GM19372 (cell line): ENCODE measurements around the gene PXMP4.

ENCODE experiments used
- ATAC-seq: cut with Tn5 transposase; IDR thresholded peaks from one replicate; pipeline ENCODE4 v1.9.1; 2021; ENCODE audit warnings: mild to moderate bottlenecking, low read depth, moderate library complexity; ENCODE audit not compliant: unreplicated experiment

Gene PXMP4

DNA sequence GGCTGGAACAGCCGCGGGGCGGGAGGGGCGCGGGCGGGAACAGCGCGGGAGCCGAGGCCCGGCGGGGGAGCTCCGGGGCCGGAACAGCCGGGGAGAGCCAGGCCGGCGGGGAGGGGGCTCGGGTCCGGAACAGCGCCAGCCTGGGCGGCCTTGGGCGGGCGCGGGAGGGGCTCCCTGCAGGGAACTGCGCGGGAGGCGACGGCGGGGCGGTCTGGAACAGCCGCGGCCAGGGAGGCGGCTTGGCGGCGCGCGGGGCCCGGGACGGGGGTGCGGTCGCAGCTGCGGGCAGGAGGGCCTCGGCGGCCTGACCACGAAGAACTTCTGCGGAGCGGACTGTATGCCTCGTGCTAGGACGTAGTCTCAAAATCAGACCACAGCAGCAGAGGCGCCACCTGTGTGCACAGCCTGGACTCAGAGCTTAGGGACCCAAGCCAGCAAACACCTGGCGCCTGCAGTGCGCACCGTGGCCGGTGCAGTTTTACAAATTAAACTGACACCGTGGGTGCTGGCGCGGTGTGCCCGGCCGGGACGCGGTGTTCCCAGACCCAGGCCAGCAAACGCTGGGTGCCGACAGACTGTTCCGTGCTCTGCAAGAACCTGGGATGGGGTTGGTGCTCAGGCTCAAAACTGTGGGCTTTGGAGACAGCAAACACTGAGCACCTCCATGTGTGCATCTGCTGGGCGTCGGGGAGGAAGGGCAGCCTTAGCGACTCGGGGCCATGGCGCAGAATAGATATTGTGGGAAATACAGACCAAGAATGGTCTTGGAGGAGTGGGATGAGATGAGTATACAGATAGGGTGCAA, 12.3 kb upstream of the PXMP4 start:
- peak; percentile 36 for ATAC-seq

DNA sequence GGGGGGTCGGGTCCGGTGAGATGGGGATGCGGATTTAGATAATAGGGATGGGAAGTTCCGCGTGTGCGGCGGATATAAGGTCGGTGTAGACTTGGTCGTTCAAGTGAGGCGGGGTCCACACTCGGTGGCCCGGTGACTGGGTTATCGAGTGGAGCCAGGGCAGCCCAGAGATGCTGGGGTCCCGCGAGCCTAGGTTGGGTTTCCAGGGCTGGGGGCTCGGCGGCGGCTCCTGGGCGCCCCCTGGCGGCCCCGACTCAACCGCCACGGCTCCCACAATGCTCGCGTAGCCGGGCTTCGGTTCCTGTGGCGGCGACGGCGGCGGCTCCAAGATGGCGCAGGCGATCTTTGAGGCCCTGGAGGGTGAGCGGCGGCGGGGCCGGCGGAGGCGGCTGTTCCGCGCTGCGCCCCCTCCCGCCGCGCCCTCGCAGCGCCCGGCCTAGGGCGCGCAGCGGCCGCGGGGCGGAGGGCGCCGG, 11.6 kb upstream of the PXMP4 start, which contains the start of gene ZNF341:
Gene ZNF341, plus strand, starts transcription at position 304 of the 473 bp plus-strand sequence. Its CDS starts 26 bp downstream, at position 330.
- ATAC-seq: peak; percentile 84

DNA sequence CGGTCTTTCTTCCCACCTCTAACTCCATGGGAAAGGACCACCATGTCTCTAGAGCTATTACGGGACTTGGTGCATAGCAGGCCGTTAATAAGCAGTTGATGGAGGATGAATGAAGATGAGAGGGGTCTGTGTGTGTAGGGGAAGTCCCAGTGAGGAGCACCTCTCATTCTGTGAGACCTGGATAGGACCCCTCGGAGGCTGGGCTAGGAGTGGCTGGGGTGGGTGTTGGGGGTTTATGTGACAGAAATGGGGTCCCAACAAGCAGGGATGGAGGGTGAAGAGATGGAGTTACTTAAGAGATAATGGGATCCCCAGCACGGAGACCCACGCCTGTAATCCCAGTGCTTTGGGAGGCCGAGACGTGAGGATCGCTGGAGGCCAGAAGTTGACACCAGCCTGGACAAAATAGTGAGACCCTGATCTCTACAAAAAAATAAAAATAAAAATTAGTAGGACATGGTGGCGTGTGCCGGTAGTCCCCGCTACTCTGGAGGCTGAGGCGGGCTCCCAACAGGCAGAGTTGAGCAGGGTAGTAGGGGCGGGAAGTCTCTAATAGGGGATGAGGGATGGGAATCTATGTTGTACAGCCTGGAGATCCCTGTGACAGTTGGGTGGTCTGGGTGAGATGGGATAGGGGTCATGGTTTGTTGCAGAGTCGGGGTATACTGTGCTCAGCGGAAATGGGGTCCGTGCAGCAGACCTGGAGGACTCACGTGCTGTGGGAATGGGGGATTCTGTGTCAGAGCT, 11.0 kb upstream of the PXMP4 start:
- no peak for ATAC-seq

DNA sequence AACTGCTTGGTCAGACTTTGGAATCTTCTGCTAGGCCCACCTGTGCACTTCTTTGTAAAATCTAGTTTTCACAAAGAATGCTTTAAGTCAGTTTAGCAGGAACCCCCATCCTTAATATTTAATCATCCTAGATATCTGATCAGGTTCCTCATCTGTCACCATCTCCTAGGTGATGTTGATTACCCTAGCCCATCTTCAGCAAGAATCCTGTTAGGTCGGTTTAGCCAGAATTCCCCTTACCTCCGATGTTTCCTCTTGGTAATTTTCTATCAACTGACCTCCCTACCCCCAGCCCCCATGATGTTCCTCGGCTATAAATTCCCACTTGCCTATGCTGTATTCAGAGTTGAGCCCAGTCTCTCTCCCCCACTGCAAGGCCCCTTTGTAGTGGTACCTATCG, 9.0 kb upstream of the PXMP4 start:
- no peak for ATAC-seq

DNA sequence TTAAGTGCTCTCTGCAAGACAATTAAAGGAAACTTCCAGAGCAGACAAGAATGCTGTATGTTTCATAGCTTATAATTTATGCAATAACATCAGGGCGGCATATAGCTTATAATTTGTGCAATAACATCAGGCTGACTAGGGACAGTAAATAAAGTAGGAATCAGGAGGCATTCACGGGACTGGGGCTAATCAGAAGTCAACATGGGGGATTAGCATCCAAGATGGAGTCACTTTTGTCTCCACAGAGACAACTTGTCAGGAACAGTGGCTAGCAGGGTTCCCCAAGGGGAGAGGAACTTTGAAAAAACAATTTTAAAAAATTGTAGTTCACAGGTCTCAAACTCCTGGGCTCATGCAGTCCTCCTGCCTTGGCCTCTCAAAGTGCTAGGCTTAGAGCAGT, 8.4 kb upstream of the PXMP4 start:
- no peak for ATAC-seq

DNA sequence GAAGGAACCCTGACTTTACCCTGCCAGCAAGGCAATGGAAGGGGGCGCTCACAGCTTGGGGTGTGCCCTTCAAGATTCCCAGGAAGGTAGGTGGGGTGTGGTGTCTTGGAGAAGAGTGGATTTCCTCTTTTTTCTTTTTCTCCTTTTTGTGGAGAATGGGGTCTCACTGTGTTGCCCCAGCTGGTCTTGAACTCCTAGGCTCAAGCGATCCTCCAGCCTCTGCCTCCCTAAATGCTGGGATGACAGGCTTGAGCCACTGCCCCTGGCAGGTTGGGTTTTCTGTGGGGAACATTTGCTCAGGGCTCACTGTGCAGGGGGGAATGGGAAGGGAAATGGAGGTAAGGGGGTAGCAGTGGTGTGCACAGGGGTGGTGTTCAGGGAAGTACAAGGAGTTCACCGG, 7.7 kb upstream of the PXMP4 start:
- ATAC-seq: no peak

DNA sequence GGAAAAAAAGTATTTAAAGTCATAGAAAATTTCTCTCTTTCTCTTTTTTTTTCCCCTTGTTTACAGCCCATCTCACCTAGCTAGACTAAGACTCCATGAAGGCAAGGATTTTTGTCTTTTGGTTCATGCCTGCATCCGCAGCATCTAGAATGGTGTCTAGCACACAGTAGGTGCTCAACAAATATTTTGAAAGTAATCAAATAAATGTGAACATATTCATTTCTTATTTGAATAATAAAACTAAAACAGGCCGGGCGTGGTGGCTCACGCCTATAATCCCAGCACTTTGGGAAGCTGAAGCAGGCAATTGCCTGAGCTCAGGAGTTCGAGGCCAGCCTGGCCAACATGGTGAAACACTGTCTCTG, 7.0 kb upstream of the PXMP4 start:
- no peak for ATAC-seq

DNA sequence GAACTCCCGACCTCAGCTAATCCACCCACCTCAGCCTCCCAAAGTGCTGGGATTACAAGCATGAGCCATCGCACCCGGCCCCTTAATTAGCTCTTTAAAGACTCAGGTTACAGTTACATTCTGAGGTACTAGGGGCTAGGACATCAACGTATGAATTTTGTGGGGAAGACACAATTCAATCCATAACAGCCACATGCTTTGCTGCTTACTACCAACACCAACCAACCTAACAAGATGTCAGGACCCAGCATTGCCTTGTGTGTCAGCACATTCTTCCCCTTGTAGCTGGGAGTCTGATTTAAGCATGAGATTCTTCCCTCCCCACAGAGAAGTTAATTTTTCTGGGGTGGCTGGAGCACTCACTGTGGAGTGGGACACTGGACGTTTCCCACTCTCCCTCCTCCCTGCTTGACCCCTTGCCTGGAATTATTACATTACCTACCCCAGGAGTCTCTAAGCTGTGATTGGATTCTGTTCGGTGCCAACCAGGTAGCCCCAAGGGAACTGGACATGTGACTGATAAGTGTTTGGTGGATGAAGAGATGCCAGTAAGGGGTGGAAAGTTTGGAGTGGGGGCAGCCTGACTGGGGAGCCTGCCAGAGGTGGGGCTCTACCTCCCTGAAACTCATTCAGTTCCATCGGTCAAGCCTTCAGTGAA, 5.6 kb upstream of the PXMP4 start:
- ATAC-seq: no peak

DNA sequence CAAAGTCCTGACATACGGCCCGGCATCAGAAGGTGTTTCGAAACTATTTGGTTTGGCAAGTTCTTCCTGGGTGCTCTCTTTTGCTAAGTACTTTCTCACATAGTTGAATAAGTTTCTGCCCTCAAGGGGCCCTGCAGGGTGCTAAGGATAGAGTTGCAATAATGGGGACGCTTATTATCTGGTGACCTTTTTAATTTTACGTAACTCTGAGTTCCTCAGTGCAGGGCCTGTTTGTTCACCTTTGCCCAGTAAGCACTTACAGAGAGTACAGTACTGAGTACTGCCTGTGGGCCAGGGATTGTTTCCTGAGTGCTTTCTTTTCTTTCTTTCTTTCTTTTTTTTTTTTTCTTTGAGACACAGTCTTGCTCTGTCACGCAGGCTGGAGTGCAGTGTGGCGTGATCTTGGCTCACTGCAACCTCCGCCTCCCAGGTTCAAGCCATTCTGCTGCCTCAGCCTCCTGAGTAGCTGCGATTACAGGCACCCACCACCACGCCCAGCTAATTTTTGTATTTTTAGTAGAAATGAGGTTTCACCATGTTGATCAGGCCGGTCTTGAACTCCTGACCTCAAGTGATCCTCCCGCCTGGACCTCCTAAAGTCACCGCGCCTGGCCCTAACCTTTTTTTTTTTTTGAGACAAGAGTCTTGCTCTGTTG, 4.5 kb upstream of the PXMP4 start:
- ATAC-seq: no peak

DNA sequence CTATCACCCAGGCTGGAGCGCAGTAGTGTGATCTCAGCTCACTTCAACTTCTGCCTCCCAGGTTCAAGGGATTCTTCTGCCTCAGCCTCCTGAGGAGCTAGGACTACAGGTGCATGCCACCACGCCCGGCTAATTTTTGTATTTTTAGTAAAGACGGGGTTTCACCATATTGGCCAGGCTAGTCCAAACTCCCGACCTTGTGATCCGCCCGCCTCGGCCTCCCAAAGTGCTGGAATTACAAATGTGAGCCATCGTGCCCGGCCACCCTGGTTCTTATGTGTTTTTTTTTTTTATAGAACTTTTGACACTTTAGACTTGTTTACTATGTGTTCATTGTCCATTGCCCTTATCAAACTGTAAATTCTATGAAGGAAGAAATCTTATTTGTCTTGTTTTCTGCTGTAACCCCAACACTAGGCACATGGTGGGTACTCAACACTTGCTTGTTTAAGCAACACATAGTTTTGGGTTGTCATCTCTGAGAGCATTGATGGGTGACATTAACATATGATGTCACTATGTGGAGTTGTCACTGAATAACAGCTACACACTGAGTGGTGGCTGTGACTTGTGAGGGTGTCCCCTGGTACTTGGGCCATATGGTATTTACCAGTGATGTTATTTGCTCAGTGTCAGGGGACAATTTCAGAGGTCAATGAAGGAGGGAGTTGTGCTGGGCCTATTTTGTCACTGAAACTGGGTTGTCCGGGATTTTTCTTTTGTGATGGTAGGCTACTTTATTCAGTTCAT, 1.5 kb upstream of the PXMP4 start:
- ATAC-seq: no peak

DNA sequence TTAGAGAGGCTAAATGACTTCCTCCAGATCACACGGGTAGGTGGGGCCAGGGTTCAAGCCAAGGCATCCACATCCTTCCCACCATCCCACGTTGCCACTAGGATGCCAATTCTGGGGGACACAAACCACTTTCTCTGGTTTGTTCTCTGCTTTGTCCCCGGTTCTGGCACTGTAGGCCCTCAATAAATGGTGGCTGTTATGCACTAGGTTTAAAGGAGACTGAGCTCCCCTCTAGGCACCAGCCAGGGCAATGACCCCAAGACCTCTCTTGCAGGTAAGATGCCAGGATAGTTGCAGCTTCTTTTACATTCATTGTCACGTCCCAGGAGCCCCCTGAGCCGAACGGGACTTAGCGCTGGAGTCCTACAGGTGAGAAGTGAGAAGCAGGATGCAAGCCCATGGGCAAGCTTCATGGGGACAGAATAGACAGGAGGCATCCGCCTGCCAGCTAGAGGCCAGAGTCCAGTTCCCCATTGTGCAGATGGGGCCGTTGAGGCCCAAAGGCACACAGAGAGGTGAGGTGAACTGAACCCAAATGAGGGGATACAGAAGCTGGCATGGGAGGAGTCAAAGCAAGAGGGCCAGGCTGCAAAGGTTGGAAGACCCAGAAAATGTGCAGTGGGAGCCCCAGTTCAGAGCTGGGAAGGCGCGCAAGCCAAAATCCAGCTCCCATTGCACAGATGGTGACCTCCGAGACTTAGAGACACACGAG, 677 bp downstream of the PXMP4 start:
- ATAC-seq: no peak

DNA sequence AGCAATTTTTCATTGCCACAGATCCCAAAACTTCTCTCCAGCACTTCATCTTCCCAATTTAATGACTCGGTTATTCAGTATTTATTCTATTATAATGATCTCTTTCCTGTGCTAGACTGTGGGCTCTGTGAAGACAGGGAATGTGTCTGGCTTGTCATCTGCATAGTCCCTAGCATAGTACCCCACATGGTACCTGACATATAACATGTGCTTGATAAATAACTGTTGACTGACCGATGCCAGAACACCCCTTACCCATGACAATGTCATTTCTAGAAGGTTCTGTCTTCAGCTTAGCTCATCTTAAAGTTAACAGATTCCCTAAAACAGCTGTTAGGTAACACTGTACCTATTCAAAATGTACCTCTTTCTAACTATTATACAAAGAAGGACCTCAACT, 3.6 kb downstream of the PXMP4 start:
- no peak for ATAC-seq

DNA sequence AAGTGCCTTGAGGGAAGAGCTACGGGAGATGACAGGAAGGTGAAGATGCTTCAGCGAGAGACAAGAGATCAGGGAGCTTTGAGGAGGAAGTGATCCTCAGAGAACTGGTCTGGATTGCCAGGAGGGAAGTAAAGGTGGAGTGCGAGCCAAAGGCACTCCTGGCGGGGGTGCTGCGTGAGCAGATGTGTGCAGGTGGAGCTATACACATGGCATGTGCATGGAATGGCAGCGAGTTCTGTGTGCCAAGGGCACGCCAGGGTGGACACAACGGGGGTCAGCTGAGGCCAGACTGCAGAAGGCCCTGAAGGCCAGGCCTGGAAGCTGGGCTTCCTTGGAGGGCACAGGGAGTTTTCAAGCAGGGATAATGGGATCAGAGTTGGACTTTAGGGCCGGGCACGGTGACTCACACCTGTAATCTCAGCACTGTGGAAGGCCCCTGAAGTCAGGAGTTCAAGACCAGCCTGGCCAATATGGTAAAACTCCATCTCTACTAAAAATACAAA, 6.2 kb downstream of the PXMP4 start:
- no peak for ATAC-seq

DNA sequence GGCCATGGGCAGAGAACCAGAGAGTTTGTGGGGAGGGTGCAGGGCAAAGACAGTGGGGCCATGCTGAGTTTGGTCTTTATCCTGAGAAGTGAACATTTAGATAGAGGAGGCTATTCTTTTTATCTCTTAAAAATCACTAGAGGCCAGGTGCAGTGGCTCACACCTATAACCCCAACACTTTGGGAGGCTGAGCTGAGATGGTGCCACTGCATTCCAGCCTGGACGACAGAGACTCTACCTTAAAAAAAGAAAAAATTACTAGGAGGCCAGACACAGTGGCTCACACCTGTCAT, 8.7 kb downstream of the PXMP4 start:
- ATAC-seq: no peak

DNA sequence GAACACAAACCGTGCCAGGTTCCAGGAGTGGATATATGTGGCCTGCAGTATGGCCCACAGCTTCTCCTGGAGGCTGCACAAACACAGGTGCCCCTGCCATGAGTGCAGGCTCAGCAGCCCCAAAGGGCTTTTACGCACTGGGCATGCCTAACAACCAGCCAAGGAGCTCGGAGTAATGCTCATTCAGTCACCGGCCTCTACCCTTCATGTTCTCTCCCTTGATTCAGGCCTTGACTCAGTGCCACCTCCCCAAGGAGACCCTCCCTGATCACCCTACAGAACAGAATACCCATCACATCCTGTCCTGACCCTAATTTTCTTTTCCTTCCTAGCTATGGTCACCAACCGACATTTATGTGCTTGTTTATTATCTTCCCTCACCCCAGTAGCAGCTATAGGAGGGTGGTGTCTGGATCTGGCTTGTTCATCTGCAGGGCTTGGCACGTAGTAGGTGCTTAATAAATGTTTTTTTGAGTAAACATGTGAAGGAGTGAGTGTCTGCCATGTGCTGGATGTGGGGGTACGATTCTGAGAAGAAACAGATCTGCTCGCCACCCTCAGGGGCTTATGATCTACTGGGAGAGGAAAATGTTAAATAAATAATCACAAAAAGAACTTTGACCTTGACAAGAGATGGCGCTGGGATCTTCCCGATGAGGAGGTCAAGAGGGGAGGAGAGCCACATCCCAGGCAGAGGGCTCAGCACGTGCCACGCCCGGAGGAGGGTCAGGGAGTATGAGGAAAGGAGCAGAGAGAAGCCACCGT, 9.2 kb downstream of the PXMP4 start:
- ATAC-seq: no peak

DNA sequence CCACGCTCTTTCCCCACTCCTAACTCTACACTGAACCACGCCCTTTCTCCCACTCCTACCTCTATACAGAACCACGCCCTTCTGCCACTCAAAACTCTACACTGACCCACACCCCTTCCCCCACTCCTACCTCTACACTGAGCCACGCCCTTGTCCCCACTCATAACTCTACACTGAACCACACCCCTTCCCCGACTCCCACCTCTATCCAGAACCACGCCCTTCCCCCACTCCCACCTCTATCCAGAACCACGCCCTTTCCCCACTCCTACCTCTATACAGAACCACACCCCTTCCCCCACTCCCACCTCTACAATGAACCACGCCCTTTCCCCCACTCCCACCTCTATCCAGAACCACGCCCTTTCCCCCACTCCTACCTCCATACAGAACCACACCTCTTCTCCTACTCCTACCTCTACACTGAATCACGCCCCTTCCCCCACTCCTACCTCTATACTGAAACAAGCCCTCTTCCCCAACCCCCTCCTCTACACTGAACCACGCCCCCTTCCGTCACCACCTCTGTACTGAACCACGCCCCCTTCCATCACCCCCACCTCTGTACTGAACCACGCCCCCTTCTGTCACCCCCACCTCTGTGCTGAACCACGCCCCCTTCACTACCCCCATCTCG, 10.1 kb downstream of the PXMP4 start:
- ATAC-seq: no peak

DNA sequence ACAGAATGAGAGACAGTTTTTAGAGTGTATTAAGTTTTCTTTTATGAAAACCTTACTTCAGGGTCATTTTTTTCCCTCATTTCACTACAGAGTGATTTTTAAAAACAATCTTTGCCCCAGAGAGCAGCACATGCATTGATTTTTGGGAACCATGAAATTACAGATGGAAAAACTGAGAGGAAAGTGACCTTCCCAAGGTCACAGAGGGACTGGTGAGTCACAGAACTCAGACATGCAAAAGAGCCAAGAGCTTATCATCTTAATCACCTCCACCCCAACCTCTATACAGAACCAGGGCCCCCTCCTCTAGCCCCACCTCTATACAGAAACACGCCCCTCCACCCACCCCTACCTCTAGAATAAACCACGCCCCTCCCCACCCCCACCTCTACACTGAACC, 10.7 kb downstream of the PXMP4 start:
- no peak for ATAC-seq

DNA sequence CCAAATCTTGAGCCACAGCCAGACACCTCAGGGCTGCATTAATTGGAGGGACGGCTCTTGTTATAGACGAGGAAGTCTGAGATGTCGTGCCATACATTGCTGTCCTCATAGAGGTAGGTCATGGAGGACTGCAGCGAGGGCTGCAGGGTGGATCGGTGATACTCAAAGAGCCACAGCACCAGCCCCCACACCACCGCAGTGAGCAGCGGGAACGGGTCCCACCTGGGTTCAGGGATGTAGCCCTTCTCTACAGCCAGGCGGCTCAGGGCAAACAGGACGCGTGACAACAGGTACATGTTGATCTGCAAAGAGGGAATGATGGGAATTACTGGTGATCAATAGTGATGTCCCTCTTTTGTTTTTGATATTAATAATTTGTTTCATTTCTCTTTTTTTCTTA, 12.4 kb downstream of the PXMP4 start:
- no peak for ATAC-seq
